CD4-positive, alpha-beta T cell treated with Interleukin-17A for 1 hour (primary cell): Measurements from ENCODE around the gene VSIR.

Source experiments
- DNase-seq: peaks from one replicate; pipeline ENCODE4 v3.0.0-alpha.2; 2020

The VSIR gene

GRCh38 chr10:71711052-71711623 is 62.2 kb downstream of the VSIR start:
- DNase-seq: no peak

- no peak for DNase-seq
These were observed 62.8 kb downstream of the VSIR start for GRCh38 chr10:71710519-71710918.

DNA sequence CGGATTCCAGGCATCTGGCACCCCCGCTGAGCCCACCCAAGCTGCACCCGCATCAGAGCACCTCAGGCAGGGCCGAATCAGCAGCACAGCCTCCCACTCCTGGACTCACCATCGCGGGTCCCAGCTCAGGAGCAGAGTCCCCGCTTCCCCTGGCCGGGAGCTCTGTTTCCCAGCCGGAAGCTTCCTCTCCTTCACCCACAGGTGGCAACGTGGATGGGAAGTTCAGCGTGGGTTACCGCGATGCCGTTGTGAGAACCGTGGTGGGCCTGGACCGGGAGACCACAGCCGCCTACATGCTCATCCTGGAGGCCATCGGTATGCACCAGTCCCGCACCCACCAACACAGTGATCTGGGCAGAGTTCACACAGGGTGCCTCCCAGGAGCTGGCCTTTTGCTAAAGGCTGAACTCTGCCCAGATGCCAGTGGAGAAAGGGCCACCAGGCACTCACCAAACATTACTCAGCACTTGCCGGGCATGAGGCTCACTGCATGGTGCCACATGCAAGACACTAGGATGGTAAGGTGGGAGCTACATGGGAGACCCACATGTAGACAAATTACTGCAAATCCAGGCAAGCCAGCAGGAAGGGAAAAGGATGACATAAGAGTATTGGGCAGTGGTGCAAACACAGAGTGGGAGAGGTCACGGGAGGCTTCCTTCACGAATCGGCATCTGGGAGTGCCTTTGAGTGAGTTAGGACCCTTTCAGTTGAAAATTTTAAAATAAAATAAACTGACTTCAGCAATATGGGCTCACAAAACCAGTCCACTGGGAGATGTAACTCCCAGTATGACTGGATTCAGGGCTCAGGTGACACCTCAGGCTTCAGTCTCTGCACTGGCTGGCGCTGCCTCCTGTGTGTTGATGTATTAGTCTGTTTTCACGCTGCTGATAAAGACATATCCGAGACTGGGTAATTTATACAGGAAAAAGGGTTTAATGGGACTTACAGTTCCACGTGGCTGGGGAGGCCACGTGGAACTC is 64.1 kb downstream of the VSIR start:
- DNase-seq: no peak

- peak; percentile 69 for DNase-seq
These were observed 65.0 kb downstream of the VSIR start for GRCh38 chr10:71708301-71708703.

GRCh38 chr10:71707240-71707789 is 66.0 kb downstream of the VSIR start:
- no peak for DNase-seq

DNA sequence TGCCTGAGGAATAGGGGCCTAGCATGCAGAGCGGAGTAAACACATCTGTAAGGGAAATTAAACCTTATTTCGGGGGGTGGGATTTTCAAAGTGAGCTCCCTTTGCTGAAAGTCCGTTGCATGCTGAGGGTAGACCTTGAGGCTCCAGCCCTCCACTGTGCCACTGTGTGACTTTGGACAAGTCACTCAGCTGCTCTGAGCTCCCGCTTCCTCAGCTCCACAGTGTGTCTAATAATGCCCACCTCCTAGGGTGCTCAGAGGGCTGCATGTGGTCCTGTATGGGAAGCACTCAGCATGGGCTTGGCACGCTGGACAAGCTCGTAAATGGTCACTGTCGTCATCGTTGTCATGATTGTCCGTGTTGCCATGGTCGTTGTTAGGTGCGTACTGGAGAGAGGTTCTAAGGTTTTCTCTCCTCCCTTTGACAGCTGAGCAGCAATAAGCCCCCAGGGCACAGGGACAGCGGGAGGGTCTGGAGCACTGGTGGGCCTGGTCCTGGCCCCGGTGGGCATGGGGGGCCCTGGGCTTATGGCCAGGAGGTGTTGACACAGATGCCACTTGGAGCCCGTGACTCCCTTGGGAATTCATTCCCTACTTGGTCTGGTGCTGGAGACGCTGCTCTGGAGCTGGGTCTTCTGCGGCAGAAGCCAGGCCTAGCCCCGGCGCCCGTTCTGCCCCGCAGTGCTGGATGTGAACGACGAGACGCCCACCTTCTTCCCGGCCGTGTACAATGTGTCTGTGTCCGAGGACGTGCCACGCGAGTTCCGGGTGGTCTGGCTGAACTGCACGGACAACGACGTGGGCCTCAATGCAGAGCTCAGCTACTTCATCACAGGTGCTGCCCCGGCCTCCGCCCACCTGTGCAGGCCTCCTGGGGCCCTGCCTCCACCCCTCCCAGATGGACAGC is 66.9 kb downstream of the VSIR start:
- no peak for DNase-seq

DNA sequence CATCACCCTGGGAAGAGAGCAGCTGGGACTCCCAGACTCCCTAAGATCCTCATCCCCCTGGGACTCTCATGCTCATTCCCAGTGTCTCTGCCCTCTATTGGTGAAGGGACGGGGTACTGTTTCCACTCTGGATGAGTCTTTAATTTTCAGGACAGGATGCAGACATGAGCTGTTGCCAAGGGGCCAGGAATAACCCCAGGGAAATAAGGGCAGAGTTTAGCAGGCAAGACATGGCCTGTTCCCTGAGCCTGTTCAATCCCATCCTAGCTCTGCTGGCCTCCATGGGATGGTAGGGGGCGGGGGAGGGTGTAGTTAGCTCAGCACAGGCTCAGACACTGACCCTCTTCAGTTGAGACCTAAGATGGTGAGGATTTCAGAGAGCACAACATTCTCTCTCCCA is 67.7 kb downstream of the VSIR start:
- no peak for DNase-seq

DNA sequence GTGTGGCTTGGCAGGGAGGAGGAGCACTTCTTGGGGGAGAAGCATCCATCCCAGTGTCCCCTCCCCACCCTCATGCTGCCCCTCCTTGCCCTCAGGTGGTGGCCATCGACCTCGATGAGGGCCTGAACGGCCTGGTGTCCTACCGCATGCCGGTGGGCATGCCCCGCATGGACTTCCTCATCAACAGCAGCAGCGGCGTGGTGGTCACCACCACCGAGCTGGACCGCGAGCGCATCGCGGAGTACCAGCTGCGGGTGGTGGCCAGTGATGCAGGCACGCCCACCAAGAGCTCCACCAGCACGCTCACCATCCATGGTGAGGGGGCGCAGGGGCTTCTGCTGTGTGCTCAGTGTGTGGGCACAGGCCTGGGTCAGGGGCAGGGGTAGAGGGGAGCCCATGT is 68.5 kb downstream of the VSIR start:
- DNase-seq: no peak

- DNase-seq: no peak
These were observed 69.7 kb downstream of the VSIR start for GRCh38 chr10:71703577-71703976.

- DNase-seq: no peak
These were observed 71.7 kb downstream of the VSIR start for GRCh38 chr10:71701496-71702132.

DNA sequence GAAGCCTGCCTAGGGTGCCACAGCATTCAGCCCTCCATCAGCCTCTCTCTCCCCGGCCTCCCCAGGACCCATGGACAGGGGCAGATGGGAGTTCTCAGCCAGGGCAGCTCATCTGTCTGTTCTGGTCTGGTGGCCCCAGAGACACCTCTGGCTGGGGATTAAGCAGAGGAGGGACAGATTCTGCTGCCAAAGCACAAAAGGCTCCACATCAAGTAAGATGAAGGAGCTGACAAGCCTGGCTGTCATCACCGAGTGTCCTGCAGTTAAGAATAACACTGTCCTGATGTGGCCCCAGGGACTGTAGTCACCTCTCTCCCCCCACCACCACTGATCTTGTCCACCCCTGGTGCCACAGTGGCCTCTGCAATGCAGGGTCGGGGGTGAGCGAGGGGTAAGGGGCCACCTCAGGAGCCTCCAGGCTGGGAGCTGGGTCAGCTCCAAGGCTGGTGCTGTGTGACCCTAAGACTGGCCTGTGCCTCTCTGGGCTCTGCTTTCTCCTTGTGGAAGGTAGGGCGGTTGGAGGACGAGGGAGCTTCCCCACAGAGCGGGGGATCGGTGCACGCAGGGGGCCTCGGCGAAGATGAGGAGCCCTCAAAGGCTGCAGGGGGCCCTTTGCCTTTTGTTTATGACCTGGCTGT is 72.5 kb downstream of the VSIR start:
- no peak for DNase-seq

GRCh38 chr10:71698737-71699136 is 74.6 kb downstream of the VSIR start:
- DNase-seq: no peak

DNA sequence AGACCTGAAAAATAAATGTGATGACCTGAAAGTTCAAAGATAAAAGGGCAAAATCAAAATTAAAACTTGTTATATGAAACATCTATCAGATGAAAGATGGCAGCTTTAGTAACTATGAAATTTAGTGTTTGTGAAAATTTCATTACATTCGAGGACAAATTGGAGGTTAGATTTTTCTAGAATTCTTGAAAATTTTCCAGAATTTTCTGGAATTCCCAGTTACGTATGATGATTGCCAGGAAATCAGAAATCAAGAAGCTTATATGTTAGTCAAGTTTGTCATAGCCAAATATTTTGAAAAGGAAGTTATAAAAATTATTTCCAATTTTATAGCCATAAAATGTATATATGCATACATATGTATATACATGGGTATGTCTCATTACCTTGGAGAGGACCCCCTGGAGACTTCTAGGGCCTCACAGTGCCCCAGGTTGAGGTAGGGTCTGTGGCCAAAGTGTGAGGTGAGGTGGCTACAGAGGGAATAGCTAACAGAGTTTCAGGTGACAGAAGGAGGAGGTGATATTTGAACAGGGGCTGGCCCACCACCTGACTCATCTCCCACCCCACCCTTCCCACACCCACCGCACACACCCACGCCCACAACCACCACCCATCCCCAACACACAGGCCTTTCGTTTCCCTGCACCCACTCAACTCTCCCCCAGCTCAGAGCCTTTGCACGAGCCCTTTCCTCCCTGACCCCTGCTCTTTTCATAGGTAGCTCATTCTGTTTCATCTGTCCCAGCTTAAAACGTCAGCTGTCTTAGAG is 75.2 kb downstream of the VSIR start:
- peak; percentile 59 for DNase-seq
